GM03348 (cell line): ENCODE measurements around the gene MRPL39.

Experiments used
- DNase-seq: peaks from one replicate; pipeline ENCODE4 v3.0.0; 2012; ENCODE audit warnings: low spot score

The MRPL39 gene

GRCh38 chr21:25536752-25537151, 70.5 kb downstream of the MRPL39 start:
- no peak for DNase-seq

- no peak for DNase-seq
Observed at GRCh38 chr21:25535849-25536248, 71.4 kb downstream of the MRPL39 start.
